AG04449 (cell line): ENCODE measurements around the gene ABCC11.

Source experiments
- CTCF ChIA-PET: fragments of 350-600 bp; formaldehyde crosslinking; extraction: SDS; loops from one replicate; lab custom pipeline; 2021; ENCODE audit warnings: antibody characterized with exemption; lab: Yijun Ruan, JAX
- POLR2A ChIA-PET: fragments of 400-600, 350-600 bp; formaldehyde crosslinking; extraction: SDS; loops from one replicate; lab custom pipeline; 2020; ENCODE audit warnings: antibody characterized with exemption, inconsistent platforms; lab: Yijun Ruan, JAX
- DNase-seq: peaks from one replicate; pipeline ENCODE4 v3.0.0-alpha.2; 2010; ENCODE audit warnings: low read depth, low spot score
- H3K4me3 ChIP-seq: 2 replicates; pipeline ENCODE4 v1.5.1; 2011; ENCODE audit warnings: low read depth, mild to moderate bottlenecking, control low read depth, low read length
- CTCF ChIP-seq: IDR thresholded peaks from one replicate; pipeline ENCODE4 v1.5.1; 2011; ENCODE audit warnings: mild to moderate bottlenecking, moderate library complexity, low read length, control low read depth, inconsistent platforms; ENCODE audit not compliant: insufficient read depth; ENCODE audit errors: missing control alignments

ABCC11 gene

GRCh38 chr16:48132696-48133095 lies 114.6 kb downstream of the ABCC11 start:
- ChIA-PET POLR2A (no interaction called here), CTCF (interaction anchor here (1.5 to 1.7 kb wide), 2 partner anchors 24 to 32 kb away, joined by 3 to 6 read pairs; no protein-coding TSS in a partner anchor)
- no peak for DNase-seq
- no peak for TF ChIP-seq CTCF
- H3K4me3 ChIP-seq, result no peak overlapping the region

DNA sequence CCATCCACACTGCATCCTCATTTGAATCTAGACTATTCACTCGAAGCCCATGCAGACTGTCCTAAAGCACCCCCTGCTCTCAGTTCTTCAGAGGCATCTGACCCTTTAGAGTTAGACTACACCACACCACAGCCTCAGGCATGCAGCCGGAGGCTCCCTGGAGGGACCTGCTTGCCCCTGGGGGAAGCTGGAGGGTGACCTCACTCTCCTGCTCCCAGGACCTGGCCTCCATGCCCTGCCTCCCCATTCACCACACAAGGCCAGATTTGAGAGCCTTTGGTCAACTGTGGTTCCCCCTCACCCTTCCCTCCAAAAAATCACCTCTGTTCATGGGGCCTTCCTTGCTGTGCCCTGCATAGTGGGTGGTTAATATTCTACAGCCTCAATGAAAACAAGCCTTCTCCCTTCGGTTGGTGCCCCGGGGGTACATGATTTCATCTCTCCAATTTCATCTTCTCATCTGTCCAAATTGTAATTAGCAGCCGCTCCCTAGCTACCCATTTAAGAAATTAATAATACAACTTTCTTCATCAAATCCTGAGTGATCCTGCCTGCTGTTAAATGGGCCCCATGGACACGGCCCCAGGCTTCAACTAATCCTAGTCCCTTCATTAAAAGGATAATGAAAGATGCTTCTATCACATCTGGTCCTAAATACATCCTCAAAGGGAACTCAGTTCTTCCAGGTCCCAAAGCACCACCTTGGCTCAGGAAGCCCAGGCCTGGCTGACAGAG lies 116.0 kb downstream of the ABCC11 start:
- no peak overlapping the region for H3K4me3 ChIP-seq
- no peak for DNase-seq
- CTCF ChIA-PET, result interaction anchor here (1.5 to 1.7 kb wide), 2 partner anchors 25 to 34 kb away, joined by 3 to 6 read pairs; no protein-coding TSS in a partner anchor
- no peak for TF ChIP-seq CTCF
- POLR2A ChIA-PET, result no interaction called here

GRCh38 chr16:48129926-48130325 lies 117.4 kb downstream of the ABCC11 start:
- CTCF ChIA-PET, result interaction anchor here (1.6 kb wide), 1 partner anchor 27 kb away, joined by 7 read pairs; no protein-coding TSS in a partner anchor
- POLR2A ChIA-PET, result no interaction called here
- no peak for DNase-seq
- no peak overlapping the region for H3K4me3 ChIP-seq
- TF ChIP-seq CTCF, result no peak

GRCh38 chr16:48128769-48129168 lies 118.6 kb downstream of the ABCC11 start:
- no peak overlapping the region for H3K4me3 ChIP-seq
- ChIA-PET POLR2A (no interaction called here), CTCF (interaction anchor here (1.6 kb wide), 1 partner anchor 28 kb away, joined by 7 read pairs; no protein-coding TSS in a partner anchor)
- DNase-seq, result no peak
- TF ChIP-seq CTCF, result no peak

GRCh38 chr16:48126801-48127644 lies 120.3 kb downstream of the ABCC11 start:
- H3K4me3 ChIP-seq, result no peak overlapping the region
- ChIA-PET POLR2A (interaction anchor here (0.7 to 1.2 kb wide), 4 partner anchors 11 to 396 kb away, joined by 3 to 5 read pairs (median 4); no protein-coding TSS in a partner anchor), CTCF (interaction anchor here (0.8 to 4.7 kb wide), 7 partner anchors 9 to 983 kb away, joined by 3 to 14 read pairs (median 3); partner anchors contain the start of gene NETO2)
- TF ChIP-seq CTCF, result no peak
- peak; percentile 100 for DNase-seq
